OCI-LY1 (cell line): ENCODE data around the gene HLA-F.

Experiments
- H2AFZ ChIP-seq: fragments of 200-600 bp; sonication (generic), shearing (Covaris generic); 2 replicates; pipeline ENCODE4 v1.6.0; 2014; ENCODE audit warnings: antibody characterized with exemption, mild to moderate bottlenecking, low read length
- H3F3A ChIP-seq: fragments of 200-600 bp; sonication (generic), shearing (Covaris generic); 2 replicates; pipeline ENCODE4 v1.6.0; 2014; ENCODE audit warnings: mild to moderate bottlenecking, antibody characterized with exemption, low read length, moderate library complexity; ENCODE audit not compliant: insufficient read depth
- H3K27ac ChIP-seq: fragments of 200-600 bp; sonication (generic); 2 replicates; pipeline ENCODE4 v1.5.1; 2014; ENCODE audit warnings: low read length, mixed run types, mild to moderate bottlenecking, low read depth; ENCODE audit not compliant: poor library complexity, severe bottlenecking
- H3K27me3 ChIP-seq: fragments of 200-600 bp; sonication (generic); 2 replicates; pipeline ENCODE4 v1.6.0; 2014; ENCODE audit warnings: antibody characterized with exemption, mild to moderate bottlenecking, low read length, moderate library complexity; ENCODE audit not compliant: insufficient read depth
- H3K36me3 ChIP-seq: fragments of 200-600 bp; sonication (generic); 2 replicates; pipeline ENCODE4 v1.6.1; 2014; ENCODE audit warnings: mild to moderate bottlenecking, antibody characterized with exemption, low read length, moderate library complexity, mixed read lengths; ENCODE audit not compliant: insufficient read depth
- H3K4me1 ChIP-seq: fragments of 200-600 bp; sonication (generic); 2 replicates; pipeline ENCODE4 v1.5.1; 2014; ENCODE audit warnings: mild to moderate bottlenecking, low read length, moderate library complexity; ENCODE audit not compliant: insufficient read depth, severe bottlenecking
- H3K4me2 ChIP-seq: fragments of 200-600 bp; sonication (generic), shearing (Covaris generic); 2 replicates; pipeline ENCODE4 v1.6.1; 2014; ENCODE audit warnings: low read length
- H3K4me3 ChIP-seq: fragments of 200-600 bp; sonication (generic); 2 replicates; pipeline ENCODE4 v1.5.1; 2014; ENCODE audit warnings: low read length, low read depth, mild to moderate bottlenecking, mixed read lengths; ENCODE audit not compliant: poor library complexity, severe bottlenecking
- H3K79me2 ChIP-seq: fragments of 200-600 bp; shearing (Covaris generic); 2 replicates; pipeline ENCODE4 v1.6.1; 2016; ENCODE audit warnings: mixed run types, low read length, mixed read lengths; ENCODE audit not compliant: insufficient read depth
- H3K9ac ChIP-seq: fragments of 200-600 bp; sonication (generic), shearing (Covaris generic); 2 replicates; pipeline ENCODE4 v1.6.1; 2014; ENCODE audit warnings: mild to moderate bottlenecking, low read length, mixed read lengths
- H3K9me2 ChIP-seq: fragments of 200-600 bp; sonication (generic), shearing (Covaris generic); 2 replicates; pipeline ENCODE4 v1.6.1; 2014; ENCODE audit warnings: low read depth, mild to moderate bottlenecking, low read length, mixed read lengths
- H3K9me3 ChIP-seq: fragments of 200-600 bp; shearing (Covaris generic); 2 replicates; pipeline ENCODE4 v1.6.1; 2014; ENCODE audit warnings: low read length, mixed read lengths
- H4K20me1 ChIP-seq: fragments of 200-600 bp; sonication (generic), shearing (Covaris generic); 2 replicates; pipeline ENCODE4 v1.6.0; 2016; ENCODE audit warnings: mild to moderate bottlenecking, low read length; ENCODE audit not compliant: insufficient read depth
- CTCF ChIP-seq: fragments of 200-600 bp; sonication (generic), shearing (Covaris generic); IDR thresholded peaks from 2 replicates; pipeline ENCODE4 v1.5.1; 2017; ENCODE audit warnings: mild to moderate bottlenecking, antibody characterized with exemption, low read length, moderate library complexity, mixed read lengths
- EZH2 ChIP-seq: fragments of 200-600 bp; sonication (generic), shearing (Covaris generic); IDR thresholded peaks from 2 replicates; pipeline ENCODE4 v1.8.0; 2017; ENCODE audit warnings: borderline replicate concordance, mixed run types, mild to moderate bottlenecking, antibody characterized with exemption, low read length, moderate library complexity, mixed read lengths

The HLA-F gene

GRCh38 chr6:29751480-29751879 is 28.2 kb downstream of the HLA-F start:
- TF ChIP-seq CTCF: no peak
- TF ChIP-seq EZH2: no peak
- H3K9me3 ChIP-seq: no peaks in the 10 kb centered on the region
- peak overlapping the region; percentile 74 for H3K4me3 ChIP-seq
- peaks cover 30% of the 10 kb centered on the region for H3K4me1 ChIP-seq
- H3F3A ChIP-seq: no peaks in the 10 kb centered on the region; the same call in 1 of the 2 replicates
- no peaks in the 10 kb centered on the region for H3K9me2 ChIP-seq
- H3K27me3 ChIP-seq: no peaks in the 10 kb centered on the region
- no peak overlapping the region for H2AFZ ChIP-seq
- H4K20me1 ChIP-seq: no peaks in the 10 kb centered on the region
- H3K9ac ChIP-seq: peak overlapping the region; percentile 76; the same call in 1 of the 2 replicates
- no peaks in the 10 kb centered on the region; the same call in 1 of the 2 replicates for H3K36me3 ChIP-seq
- peak overlapping the region; percentile 75 for H3K4me2 ChIP-seq
- H3K27ac ChIP-seq: peak overlapping the region; percentile 57
- no peaks in the 10 kb centered on the region for H3K79me2 ChIP-seq

GRCh38 chr6:29752451-29753308 is 29.4 kb downstream of the HLA-F start:
- H3K27me3 ChIP-seq: no peaks in the 10 kb centered on the region
- peak; percentile 99 for TF ChIP-seq CTCF
- TF ChIP-seq EZH2: no peak

GRCh38 chr6:29753309-29753644 is 30.0 kb downstream of the HLA-F start:
- Histone ChIP-seq H3K4me1 (peaks cover 23% of the 10 kb centered on the region), H3K9ac (no peak overlapping the region), H3K27me3 (no peaks in the 10 kb centered on the region), H3F3A (no peaks in the 10 kb centered on the region; the same call in 1 of the 2 replicates), H2AFZ (no peak overlapping the region), H3K9me2 (no peaks in the 10 kb centered on the region), H3K79me2 (no peaks in the 10 kb centered on the region), H3K4me3 (peak overlapping the region; percentile 74), H3K9me3 (no peaks in the 10 kb centered on the region), H4K20me1 (no peaks in the 10 kb centered on the region), H3K36me3 (no peaks in the 10 kb centered on the region), H3K27ac (no peak overlapping the region), H3K4me2 (peak overlapping the region; percentile 75)
- TF ChIP-seq CTCF (no peak), EZH2 (no peak)

More at GRCh38 chr6:29752451-29753308, 29.4 kb downstream of the HLA-F start:
- Histone ChIP-seq H4K20me1 (no peaks in the 10 kb centered on the region), H2AFZ (peak overlapping the region; percentile 67; the same call in 1 of the 2 replicates), H3K9me2 (no peaks in the 10 kb centered on the region), H3K27ac (peak overlapping the region; percentile 57), H3K36me3 (no peaks in the 10 kb centered on the region), H3K9me3 (no peaks in the 10 kb centered on the region), H3K4me2 (peak overlapping the region; percentile 75), H3K4me3 (peak overlapping the region; percentile 74), H3K4me1 (peaks cover 29% of the 10 kb centered on the region), H3K79me2 (no peaks in the 10 kb centered on the region), H3F3A (no peaks in the 10 kb centered on the region; the same call in 1 of the 2 replicates), H3K9ac (peak overlapping the region; percentile 76)
